HCT116 (cell line): ENCODE data around the gene TMED7.

Experiments used
- CTCF ChIP-seq, 3 experiments: fragments of 200-600 bp in 1 of 3; sonication (generic) in 1 of 3; IDR thresholded peaks in 2 of 3; conservative IDR thresholded peaks in 1 of 3; 2 replicates each; pipeline ENCODE4 v1.5.1; 2012 to 2017; ENCODE audit warnings: low read depth in 2 of 3, low read length in 2 of 3, antibody characterized with exemption in 1 of 3, borderline replicate concordance in 1 of 3, control low read depth in 1 of 3, mild to moderate bottlenecking in 1 of 3, mixed read lengths in 1 of 3, mixed run types in 1 of 3, moderate library complexity in 1 of 3; ENCODE audit not compliant: insufficient read depth in 1 of 3
- EGR1 ChIP-seq: IDR thresholded peaks from 2 replicates; pipeline ENCODE4 v1.6.1; 2012; ENCODE audit warnings: low read depth
- POLR2A ChIP-seq: IDR thresholded peaks from 2 replicates; pipeline ENCODE4 v1.7.0; 2011; ENCODE audit warnings: borderline replicate concordance; ENCODE audit not compliant: insufficient read depth, insufficient read length; ENCODE audit errors: extremely low read depth

DNA sequence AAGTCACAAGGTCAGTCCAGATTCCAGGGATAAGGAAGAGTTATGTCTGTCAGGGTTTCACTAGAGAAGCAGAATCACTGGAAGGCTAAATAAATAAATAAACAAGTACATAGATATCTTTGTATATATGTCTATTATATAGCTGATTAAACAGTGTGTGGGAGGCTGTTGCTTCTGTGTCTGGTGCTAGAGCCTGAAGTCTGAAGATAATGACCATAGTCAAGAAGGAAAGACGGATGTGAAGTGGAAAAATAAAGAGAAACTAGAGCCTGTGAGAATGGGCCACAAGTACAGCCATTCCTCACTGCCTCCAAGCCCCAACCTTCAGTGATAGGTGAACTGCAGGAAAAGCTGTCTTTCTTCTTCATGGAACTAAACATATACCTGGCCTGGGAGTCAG is 4.1 kb upstream of the TMED7 start:
- no peak for TF ChIP-seq CTCF (IDR thresholded peaks at IDR 0.05 in 2 of 3, conservative IDR thresholded peaks at IDR 0.05 in 1 of 3; ENCODE audit: borderline replicate concordance in 1 of 3, insufficient read depth in 1 of 3, low read depth in 2 of 3, low read length in 2 of 3)
- TF ChIP-seq EGR1: no peak
- TF ChIP-seq POLR2A: no peak
